Measurements from ENCODE around the gene CAPNS1. TPM values are rescaled to one million over a fixed set of nuclear protein-coding genes. Genes with fewer than 3 reads are reported as not detected.

Gene CAPNS1
- total and polyA plus RNA-seq, 9 of the 15 experiments (the other 6 are each of a cell fraction or from before 2014, with no cell fraction given) = 77.9 to 576 (median 258) TPM

DNA sequence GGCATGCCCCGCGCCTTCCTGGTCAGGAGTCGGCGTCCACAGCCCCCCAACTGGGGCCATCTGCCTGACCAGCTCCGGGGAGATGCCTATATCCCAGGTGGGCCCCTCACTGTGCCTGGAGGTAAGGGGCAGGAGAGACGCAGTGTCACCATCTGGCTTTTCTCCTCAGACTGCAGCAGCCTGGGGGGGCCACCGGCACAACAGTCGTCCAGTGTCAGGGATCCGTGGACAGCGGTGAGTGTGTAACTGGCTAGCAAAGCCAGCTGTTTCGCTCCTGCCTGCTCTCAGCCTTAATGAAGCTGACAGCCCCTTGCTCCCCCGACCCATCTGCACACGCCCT is 28.7 kb upstream of the CAPNS1 start:
- Histone ChIP-seq H3K27ac (ENCODE audit: extremely low read depth, low read depth, low read length) (no peak overlapping the region), H3K4me1 (replicated peaks in 1 of 2; ENCODE audit: control insufficient read depth in 2 of 2, insufficient read depth in 2 of 2, low read length in 2 of 2) (peaks cover 5 to 37% of the 10 kb centered on the region in 2 experiments; a peak in 3 of 5 replicates)
- ATAC-seq = no peak

More for the DNA sequence above, 28.7 kb upstream of the CAPNS1 start:
- 90% methylated on average over 13 of the region's 13 CpGs for WGBS (ENCODE audit: insufficient coverage, low coverage, missing lambda C conversion rate)
- H3K4me2 ChIP-seq (ENCODE audit: insufficient read depth, low read length) = no peak overlapping the region
- FAIRE-seq (no peak), DNase-seq (ENCODE audit: extremely low read depth in 1 of 4, low spot score in 3 of 4) (no peak)
- no peaks in the 10 kb centered on the region for H3K27me3 ChIP-seq (ENCODE audit: control insufficient read depth in 2 of 2, insufficient read depth in 2 of 2, low read length in 2 of 2)
- peaks cover 3% of the 10 kb centered on the region for H3K9me1 ChIP-seq (ENCODE audit: control insufficient read depth, insufficient read depth, low read length)
- ChIA-PET POLR2A (interaction anchor here (0.7 to 1.1 kb wide), 3 partner anchors 9 to 110 kb away, joined by 3 to 4 read pairs (median 3); no protein-coding TSS in a partner anchor), CTCF (ENCODE audit: low intra/inter-chr PET ratio) (no interaction called here)
- no peaks in the 10 kb centered on the region; the same call in 1 of the 2 replicates for H4K20me1 ChIP-seq (replicated peaks; ENCODE audit: control insufficient read depth, insufficient read depth, low read length)
- H3K79me2 ChIP-seq (ENCODE audit: control insufficient read depth, insufficient read depth, low read length) = peaks cover 14% of the 10 kb centered on the region
- intact Hi-C loops (cut with micrococcal nuclease) = loop anchor here (5.0 to 10.0 kb wide), 2 partner anchors 49 to 116 kb away; partner anchors contain the start of gene SDHAF1
- H2AFZ ChIP-seq (ENCODE audit: low read depth, low read length) = no peak overlapping the region
- peak overlapping the region in 1 of 2 experiments; percentile 48; a peak in 2 of 4 replicates for H3K9ac ChIP-seq (ENCODE audit: insufficient read depth in 1 of 2, low read depth in 2 of 2, low read length in 2 of 2)
- H3K9me3 ChIP-seq (replicated peaks; ENCODE audit: control insufficient read depth, insufficient read depth, low read depth, low read length) = no peaks in the 10 kb centered on the region
- in situ Hi-C loops (cut with MboI) = no loop called here
- H3K36me3 ChIP-seq (ENCODE audit: control insufficient read depth, insufficient read depth, low read length) = peaks cover 29% of the 10 kb centered on the region; the same call in 2 of the 3 replicates
- TF ChIP-seq BCL6 (CRISPR knock-in tag; IDR thresholded peaks at IDR 0.05) (no peak), HNRNPL (IDR thresholded peaks at IDR 0.05; ENCODE audit: low read depth, low read length) (no peak), ZNF436 (CRISPR knock-in tag; IDR thresholded peaks at IDR 0.05) (no peak), TARDBP (IDR thresholded peaks at IDR 0.05) (no peak), TCF7L2 (IDR thresholded peaks at IDR 0.05; ENCODE audit: low read depth, low read length) (no peak), CREBBP (IDR thresholded peaks at IDR 0.05; ENCODE audit: low read depth, low read length) (no peak), SLC30A9 (CRISPR knock-in tag; IDR thresholded peaks at IDR 0.05) (no peak), CBFA2T2 (conservative IDR thresholded peaks at IDR 0.05) (no peak), ZNF354B (CRISPR knock-in tag; IDR thresholded peaks at IDR 0.05) (no peak), ZNF263 (CRISPR knock-in tag; IDR thresholded peaks at IDR 0.05; ENCODE audit: borderline replicate concordance) (no peak), CCAR2 (IDR thresholded peaks at IDR 0.05; ENCODE audit: low read depth, low read length) (no peak)
- TF ChIP-seq, protein P1, sequence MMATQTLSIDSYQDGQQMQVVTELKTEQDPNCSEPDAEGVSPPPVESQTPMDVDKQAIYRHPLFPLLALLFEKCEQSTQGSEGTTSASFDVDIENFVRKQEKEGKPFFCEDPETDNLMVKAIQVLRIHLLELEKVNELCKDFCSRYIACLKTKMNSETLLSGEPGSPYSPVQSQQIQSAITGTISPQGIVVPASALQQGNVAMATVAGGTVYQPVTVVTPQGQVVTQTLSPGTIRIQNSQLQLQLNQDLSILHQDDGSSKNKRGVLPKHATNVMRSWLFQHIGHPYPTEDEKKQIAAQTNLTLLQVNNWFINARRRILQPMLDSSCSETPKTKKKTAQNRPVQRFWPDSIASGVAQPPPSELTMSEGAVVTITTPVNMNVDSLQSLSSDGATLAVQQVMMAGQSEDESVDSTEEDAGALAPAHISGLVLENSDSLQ (IDR thresholded peaks at IDR 0.05) = no peak
- TF ChIP-seq, protein P2, sequence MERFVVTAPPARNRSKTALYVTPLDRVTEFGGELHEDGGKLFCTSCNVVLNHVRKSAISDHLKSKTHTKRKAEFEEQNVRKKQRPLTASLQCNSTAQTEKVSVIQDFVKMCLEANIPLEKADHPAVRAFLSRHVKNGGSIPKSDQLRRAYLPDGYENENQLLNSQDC (CRISPR knock-in tag; IDR thresholded peaks at IDR 0.05) = no peak
- TF ChIP-seq, protein P3, sequence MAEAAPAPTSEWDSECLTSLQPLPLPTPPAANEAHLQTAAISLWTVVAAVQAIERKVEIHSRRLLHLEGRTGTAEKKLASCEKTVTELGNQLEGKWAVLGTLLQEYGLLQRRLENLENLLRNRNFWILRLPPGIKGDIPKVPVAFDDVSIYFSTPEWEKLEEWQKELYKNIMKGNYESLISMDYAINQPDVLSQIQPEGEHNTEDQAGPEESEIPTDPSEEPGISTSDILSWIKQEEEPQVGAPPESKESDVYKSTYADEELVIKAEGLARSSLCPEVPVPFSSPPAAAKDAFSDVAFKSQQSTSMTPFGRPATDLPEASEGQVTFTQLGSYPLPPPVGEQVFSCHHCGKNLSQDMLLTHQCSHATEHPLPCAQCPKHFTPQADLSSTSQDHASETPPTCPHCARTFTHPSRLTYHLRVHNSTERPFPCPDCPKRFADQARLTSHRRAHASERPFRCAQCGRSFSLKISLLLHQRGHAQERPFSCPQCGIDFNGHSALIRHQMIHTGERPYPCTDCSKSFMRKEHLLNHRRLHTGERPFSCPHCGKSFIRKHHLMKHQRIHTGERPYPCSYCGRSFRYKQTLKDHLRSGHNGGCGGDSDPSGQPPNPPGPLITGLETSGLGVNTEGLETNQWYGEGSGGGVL (CRISPR knock-in tag; IDR thresholded peaks at IDR 0.05) = no peak
- no TSS peak for BruUV-seq (replicated peaks)
- no peak overlapping the region for H3K4me3 ChIP-seq

Measured in K562 (cell line).